ENCODE measurements around the gene RLBP1.
"Not testable (repeated sequence)": the region's sequence is repeated elsewhere in the genome, so short reads cannot be mapped to it uniquely, and the experiment has no call there.

The RLBP1 gene

DNA sequence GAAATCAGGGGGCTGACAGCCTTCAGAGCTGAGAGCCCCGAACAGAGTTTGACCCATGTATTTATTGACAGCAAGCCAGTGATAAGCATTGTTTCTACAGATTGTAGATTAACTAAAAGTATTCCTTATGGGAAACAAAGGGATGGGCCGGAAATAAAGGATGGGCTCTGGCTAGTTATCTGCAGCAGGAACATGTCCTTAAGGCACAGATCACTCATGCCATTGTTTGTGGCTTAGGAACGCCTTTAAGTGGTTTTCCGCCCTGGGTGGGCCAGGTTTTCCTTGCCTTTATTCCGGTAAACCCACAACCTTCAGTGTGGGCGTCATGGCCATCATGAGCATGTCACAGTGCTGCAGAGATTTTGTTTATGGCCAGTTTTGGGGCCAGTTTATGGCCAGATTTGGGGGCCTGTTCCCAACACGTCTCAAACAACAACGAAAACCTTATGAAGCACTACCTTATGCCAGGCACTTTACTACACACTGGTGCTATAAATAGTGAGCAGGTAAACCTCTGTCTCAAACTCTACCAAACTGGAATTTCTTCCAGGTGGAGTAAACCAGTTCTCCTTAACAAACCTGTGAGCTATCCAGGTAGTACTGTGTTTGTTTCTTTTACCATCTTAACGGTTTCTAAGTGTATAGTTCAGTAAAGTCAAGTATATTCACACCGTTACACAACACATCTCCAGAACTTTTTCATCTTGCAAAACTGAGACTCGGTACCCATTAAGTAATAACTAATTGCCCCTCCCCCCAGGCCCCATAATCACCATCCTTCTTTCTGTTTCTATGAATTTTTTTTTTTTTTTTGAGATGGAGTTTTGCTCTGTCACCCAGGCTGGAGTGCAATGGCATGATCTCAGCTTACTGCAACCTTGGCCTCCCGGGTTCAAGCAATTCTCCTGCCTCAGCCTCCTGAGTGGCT, 18.8 kb upstream of the RLBP1 start:
- not testable (repeated sequence) for H3K4me1 ChIP-seq (ENCODE audit: control insufficient read depth, insufficient read depth, low read depth, low read length); H2AK5ac ChIP-seq (ENCODE audit: low read length, severe bottlenecking); H2BK12ac ChIP-seq (ENCODE audit: low read length in 2 of 2); H3K79me1 ChIP-seq (replicated peaks; ENCODE audit: low read length, poor library complexity, severe bottlenecking); H2AFZ ChIP-seq (ENCODE audit: low read depth, low read length); H3K4me2 ChIP-seq (ENCODE audit: low read length, poor library complexity, severe bottlenecking); H2BK15ac ChIP-seq (ENCODE audit: low read depth, poor library complexity, severe bottlenecking); H3K36me3 ChIP-seq (ENCODE audit: control insufficient read depth in 1 of 2, insufficient read depth in 2 of 2, low read depth in 1 of 2, low read length in 2 of 2); DNase-seq; H2BK5ac ChIP-seq (ENCODE audit: low read depth, low read length, poor library complexity, severe bottlenecking); H3K27ac ChIP-seq (ENCODE audit: low read length, poor library complexity, severe bottlenecking); H2BK120ac ChIP-seq (ENCODE audit: low read depth, low read length); H3K18ac ChIP-seq (ENCODE audit: low read depth in 1 of 2, low read length in 2 of 2); H3K23ac ChIP-seq (ENCODE audit: low read length in 2 of 2); H4K91ac ChIP-seq (ENCODE audit: low read length); H3K9me3 ChIP-seq (ENCODE audit: control insufficient read depth, low read length); H3K9ac ChIP-seq (ENCODE audit: low read length); H3K14ac ChIP-seq (ENCODE audit: low read length in 2 of 2); H3K4ac ChIP-seq (ENCODE audit: low read depth in 1 of 2, low read length in 2 of 2); H4K8ac ChIP-seq (ENCODE audit: low read length); H3K27me3 ChIP-seq (ENCODE audit: control insufficient read depth in 1 of 2, insufficient read depth in 1 of 2, low read length in 2 of 2); H3K4me3 ChIP-seq (ENCODE audit: insufficient read depth in 1 of 2, low read depth in 1 of 2, low read length in 2 of 2)
- WGBS: 82% methylated on average over 10 of the region's 12 CpGs

DNA sequence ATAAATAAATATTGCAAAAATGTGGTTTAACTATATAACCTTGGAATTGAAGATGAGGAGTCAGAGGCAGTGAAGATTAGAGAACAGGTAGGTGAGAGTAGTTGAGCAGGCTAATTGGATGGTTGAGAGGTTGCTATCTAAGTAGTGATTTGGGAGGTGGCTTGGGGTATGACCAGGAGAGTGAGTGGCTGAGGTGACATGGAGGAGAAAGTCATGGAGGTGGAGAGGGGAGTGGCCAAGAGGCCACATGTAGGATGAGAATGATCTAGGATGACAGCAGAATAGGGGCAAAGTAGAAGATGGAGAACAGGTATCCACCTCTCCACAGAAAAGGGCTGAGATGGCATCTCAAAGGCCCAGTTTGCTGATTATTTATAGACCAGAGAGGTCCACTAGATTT, 10.5 kb upstream of the RLBP1 start:
- Histone ChIP-seq H2BK5ac (ENCODE audit: low read depth, low read length, poor library complexity, severe bottlenecking) (no peak overlapping the region), H3K18ac (ENCODE audit: low read depth in 1 of 2, low read length in 2 of 2) (no peak overlapping the region), H3K4me3 (ENCODE audit: insufficient read depth in 1 of 2, low read depth in 1 of 2, low read length in 2 of 2) (no peak overlapping the region), H4K91ac (ENCODE audit: low read length) (no peak overlapping the region), H2AFZ (ENCODE audit: low read depth, low read length) (no peak overlapping the region), H3K4me1 (ENCODE audit: control insufficient read depth, insufficient read depth, low read depth, low read length) (no peaks in the 10 kb centered on the region), H3K14ac (ENCODE audit: low read length in 2 of 2) (no peak overlapping the region), H2BK15ac (ENCODE audit: low read depth, poor library complexity, severe bottlenecking) (no peak overlapping the region), H3K23ac (ENCODE audit: low read length in 2 of 2) (peak overlapping the region in 1 of 2 experiments; percentile 14), H3K27me3 (ENCODE audit: control insufficient read depth in 1 of 2, insufficient read depth in 1 of 2, low read length in 2 of 2) (peaks cover 0 to 3% of the 10 kb centered on the region in 2 experiments), H2BK12ac (ENCODE audit: low read length in 2 of 2) (no peak overlapping the region), H3K9me3 (ENCODE audit: control insufficient read depth, low read length) (no peaks in the 10 kb centered on the region), H3K36me3 (ENCODE audit: control insufficient read depth in 1 of 2, insufficient read depth in 2 of 2, low read depth in 1 of 2, low read length in 2 of 2) (no peaks in the 10 kb centered on the region), H3K4ac (ENCODE audit: low read depth in 1 of 2, low read length in 2 of 2) (no peak overlapping the region), H3K79me1 (replicated peaks; ENCODE audit: low read length, poor library complexity, severe bottlenecking) (no peaks in the 10 kb centered on the region), H3K27ac (ENCODE audit: low read length, poor library complexity, severe bottlenecking) (no peak overlapping the region), H3K4me2 (ENCODE audit: low read length, poor library complexity, severe bottlenecking) (no peak overlapping the region), H2AK5ac (ENCODE audit: low read length, severe bottlenecking) (no peak overlapping the region), H3K9ac (ENCODE audit: low read length) (no peak overlapping the region), H2BK120ac (ENCODE audit: low read depth, low read length) (no peak overlapping the region), H4K8ac (ENCODE audit: low read length) (no peak overlapping the region)
- no peak for DNase-seq

DNA sequence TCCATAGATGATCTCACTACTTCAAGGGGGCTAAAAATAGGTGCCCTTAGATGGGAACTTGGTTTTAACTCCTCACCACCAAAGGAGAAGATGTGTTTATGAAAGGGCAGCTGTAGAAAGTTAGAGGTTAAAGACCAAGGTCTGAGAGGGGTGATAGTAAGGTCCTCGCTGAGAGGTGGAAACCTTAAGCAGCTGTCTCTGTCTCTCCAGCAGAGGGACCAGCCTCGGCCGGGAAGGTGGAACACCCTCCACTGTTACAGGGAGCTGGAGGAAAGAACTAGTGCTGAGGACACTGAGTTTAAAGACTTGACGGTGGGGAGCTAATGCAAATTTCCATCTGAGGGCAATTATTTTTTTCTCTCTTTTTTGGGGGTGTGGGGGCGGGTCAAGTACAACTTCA, 8.9 kb upstream of the RLBP1 start:
- no peak overlapping the region for H2BK5ac ChIP-seq (ENCODE audit: low read depth, low read length, poor library complexity, severe bottlenecking)
- no peak overlapping the region for H3K27ac ChIP-seq (ENCODE audit: low read length, poor library complexity, severe bottlenecking)
- H4K8ac ChIP-seq (ENCODE audit: low read length): no peak overlapping the region
- peak; percentile 25 for DNase-seq
- no peaks in the 10 kb centered on the region for H3K9me3 ChIP-seq (ENCODE audit: control insufficient read depth, low read length)
- no peak overlapping the region for H3K4me2 ChIP-seq (ENCODE audit: low read length, poor library complexity, severe bottlenecking)
- no peak overlapping the region for H2BK12ac ChIP-seq (ENCODE audit: low read length in 2 of 2)
- H3K23ac ChIP-seq (ENCODE audit: low read length in 2 of 2): no peak overlapping the region
- no peak overlapping the region for H2BK15ac ChIP-seq (ENCODE audit: low read depth, poor library complexity, severe bottlenecking)
- H4K91ac ChIP-seq (ENCODE audit: low read length): no peak overlapping the region
- no peaks in the 10 kb centered on the region for H3K36me3 ChIP-seq (ENCODE audit: control insufficient read depth in 1 of 2, insufficient read depth in 2 of 2, low read depth in 1 of 2, low read length in 2 of 2)
- H3K9ac ChIP-seq (ENCODE audit: low read length): no peak overlapping the region
- no peak overlapping the region for H2AK5ac ChIP-seq (ENCODE audit: low read length, severe bottlenecking)
- no peaks in the 10 kb centered on the region for H3K4me1 ChIP-seq (ENCODE audit: control insufficient read depth, insufficient read depth, low read depth, low read length)
- H3K4ac ChIP-seq (ENCODE audit: low read depth in 1 of 2, low read length in 2 of 2): no peak overlapping the region
- WGBS: 61% methylated on average over 4 of the region's 5 CpGs
- H3K18ac ChIP-seq (ENCODE audit: low read depth in 1 of 2, low read length in 2 of 2): no peak overlapping the region
- no peaks in the 10 kb centered on the region for H3K79me1 ChIP-seq (replicated peaks; ENCODE audit: low read length, poor library complexity, severe bottlenecking)
- no peak overlapping the region for H2AFZ ChIP-seq (ENCODE audit: low read depth, low read length)
- H3K27me3 ChIP-seq (ENCODE audit: control insufficient read depth in 1 of 2, insufficient read depth in 1 of 2, low read length in 2 of 2): no peaks in the 10 kb centered on the region
- H3K4me3 ChIP-seq (ENCODE audit: insufficient read depth in 1 of 2, low read depth in 1 of 2, low read length in 2 of 2): no peak overlapping the region
- no peak overlapping the region for H3K14ac ChIP-seq (ENCODE audit: low read length in 2 of 2)
- no peak overlapping the region for H2BK120ac ChIP-seq (ENCODE audit: low read depth, low read length)

DNA sequence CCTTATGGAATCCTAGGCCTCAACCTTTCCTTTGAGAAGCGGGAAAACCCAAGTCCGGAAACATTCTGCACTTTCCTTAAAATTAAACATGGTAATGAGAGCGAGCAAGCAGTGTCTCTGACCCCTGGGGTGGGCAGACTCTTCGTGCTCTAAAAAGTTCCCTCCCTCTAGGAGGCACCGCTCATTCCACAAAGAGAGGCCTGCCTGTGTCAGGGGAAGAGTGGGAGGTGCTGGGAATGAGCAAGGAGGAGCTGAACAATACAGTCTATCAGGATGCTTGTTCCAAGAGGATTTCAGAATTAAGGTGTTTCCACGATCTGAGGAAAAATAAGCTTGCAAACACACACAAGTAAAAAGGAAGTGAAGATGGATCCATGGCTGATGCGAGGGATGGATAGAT, 6.0 kb upstream of the RLBP1 start:
- 79% methylated on average over 7 of the region's 7 CpGs for WGBS
- DNase-seq: no peak
- H3K14ac ChIP-seq (ENCODE audit: low read length in 2 of 2): no peak overlapping the region

More for the DNA sequence above, 6.0 kb upstream of the RLBP1 start:
- Histone ChIP-seq H3K18ac (ENCODE audit: low read depth in 1 of 2, low read length in 2 of 2) (no peak overlapping the region), H3K9ac (ENCODE audit: low read length) (no peak overlapping the region), H3K4me3 (ENCODE audit: insufficient read depth in 1 of 2, low read depth in 1 of 2, low read length in 2 of 2) (no peak overlapping the region), H3K36me3 (ENCODE audit: control insufficient read depth in 1 of 2, insufficient read depth in 2 of 2, low read depth in 1 of 2, low read length in 2 of 2) (no peaks in the 10 kb centered on the region), H2AFZ (ENCODE audit: low read depth, low read length) (no peak overlapping the region), H2BK15ac (ENCODE audit: low read depth, poor library complexity, severe bottlenecking) (no peak overlapping the region), H2BK12ac (ENCODE audit: low read length in 2 of 2) (no peak overlapping the region), H3K9me3 (ENCODE audit: control insufficient read depth, low read length) (no peaks in the 10 kb centered on the region), H3K79me1 (replicated peaks; ENCODE audit: low read length, poor library complexity, severe bottlenecking) (no peaks in the 10 kb centered on the region), H4K8ac (ENCODE audit: low read length) (no peak overlapping the region), H4K91ac (ENCODE audit: low read length) (no peak overlapping the region), H3K4me1 (ENCODE audit: control insufficient read depth, insufficient read depth, low read depth, low read length) (no peaks in the 10 kb centered on the region), H2AK5ac (ENCODE audit: low read length, severe bottlenecking) (no peak overlapping the region), H3K27ac (ENCODE audit: low read length, poor library complexity, severe bottlenecking) (no peak overlapping the region), H2BK5ac (ENCODE audit: low read depth, low read length, poor library complexity, severe bottlenecking) (no peak overlapping the region), H3K4me2 (ENCODE audit: low read length, poor library complexity, severe bottlenecking) (no peak overlapping the region), H2BK120ac (ENCODE audit: low read depth, low read length) (no peak overlapping the region), H3K27me3 (ENCODE audit: control insufficient read depth in 1 of 2, insufficient read depth in 1 of 2, low read length in 2 of 2) (peaks cover 2 to 5% of the 10 kb centered on the region in 2 experiments), H3K4ac (ENCODE audit: low read depth in 1 of 2, low read length in 2 of 2) (no peak overlapping the region), H3K23ac (ENCODE audit: low read length in 2 of 2) (no peak overlapping the region)
